NCI-H1694 (cell line): ENCODE data around the gene CACNG3.
"Not testable (repeated sequence)": the region's sequence is repeated elsewhere in the genome, so short reads cannot be mapped to it uniquely, and the experiment has no call there.

Experiments
- DNase-seq: peaks from one replicate; lab custom pipeline; 2025; lab: John Stamatoyannopoulos, UW

CACNG3 gene

GRCh38 chr16:24255456-24256371 lies at the start of gene CACNG3:
Gene CACNG3 (plus strand): TSS chr16:24256335. CDS start chr16:24256755, 420 bp downstream.
- DNase-seq, result no peak

- DNase-seq, result no peak
Observed at GRCh38 chr16:24206926-24207325, 49.2 kb upstream of the CACNG3 start.

GRCh38 chr16:24208710-24209109 lies 47.4 kb upstream of the CACNG3 start:
- no peak for DNase-seq

GRCh38 chr16:24214992-24215391 lies 41.1 kb upstream of the CACNG3 start:
- no peak for DNase-seq

- no peak for DNase-seq
Observed at GRCh38 chr16:24216961-24217360, 39.2 kb upstream of the CACNG3 start.

GRCh38 chr16:24217461-24217860 lies 38.7 kb upstream of the CACNG3 start:
- DNase-seq, result no peak

GRCh38 chr16:24218299-24218698 lies 37.8 kb upstream of the CACNG3 start:
- DNase-seq, result no peak

GRCh38 chr16:24221219-24221618 lies 34.9 kb upstream of the CACNG3 start:
- DNase-seq, result no peak

GRCh38 chr16:24228514-24228913 lies 27.6 kb upstream of the CACNG3 start:
- DNase-seq, result no peak

GRCh38 chr16:24232936-24233335 lies 23.2 kb upstream of the CACNG3 start:
- DNase-seq, result no peak

GRCh38 chr16:24234737-24235136 lies 21.4 kb upstream of the CACNG3 start:
- no peak for DNase-seq

GRCh38 chr16:24235806-24236205 lies 20.3 kb upstream of the CACNG3 start:
- DNase-seq, result no peak

GRCh38 chr16:24238846-24239245 lies 17.3 kb upstream of the CACNG3 start:
- not testable (repeated sequence) for DNase-seq

- DNase-seq, result no peak
Observed at GRCh38 chr16:24246911-24247607, 9.1 kb upstream of the CACNG3 start.

- no peak for DNase-seq
Observed at GRCh38 chr16:24253192-24253591, 2.9 kb upstream of the CACNG3 start.

GRCh38 chr16:24257958-24258357 lies 1.8 kb downstream of the CACNG3 start:
- no peak for DNase-seq

- DNase-seq, result no peak
Observed at GRCh38 chr16:24258791-24259190, 2.7 kb downstream of the CACNG3 start.

- DNase-seq, result no peak
Observed at GRCh38 chr16:24262816-24263215, 6.7 kb downstream of the CACNG3 start.

GRCh38 chr16:24270721-24271442 lies 14.7 kb downstream of the CACNG3 start:
- no peak for DNase-seq

- DNase-seq, result no peak
Observed at GRCh38 chr16:24272379-24272778, 16.2 kb downstream of the CACNG3 start.

- no peak for DNase-seq
Observed at GRCh38 chr16:24273508-24274182, 17.5 kb downstream of the CACNG3 start.

- DNase-seq, result no peak
Observed at GRCh38 chr16:24275413-24275812, 19.3 kb downstream of the CACNG3 start.
